Esophagus (tissue), 2 donors: ENCODE data around the gene FGF23. TPM values are rescaled to one million over a fixed set of nuclear protein-coding genes. Genes with fewer than 3 reads are reported as not detected.
A peak's percentile ranks its signal among the peaks of the same experiment; 100 is the strongest.

Experiments used
- H3K27ac ChIP-seq, 2 donors: one replicate each; pipeline ENCODE4 v1.5.1; 2013; ENCODE audit warnings: low read depth in 2 of 2, mild to moderate bottlenecking in 2 of 2, inconsistent platforms in 1 of 2, low read length in 1 of 2, moderate library complexity in 1 of 2
- H3K27me3 ChIP-seq, 2 donors: one replicate each; pipeline ENCODE4 v1.6.1; 2013; ENCODE audit warnings: low read length in 2 of 2, control low read depth in 1 of 2, mild to moderate bottlenecking in 1 of 2; ENCODE audit not compliant: insufficient read depth in 2 of 2, control insufficient read depth in 1 of 2
- H3K36me3 ChIP-seq, 2 donors: one replicate each; pipeline ENCODE4 v1.6.1; 2013; ENCODE audit warnings: low read length in 1 of 2; ENCODE audit not compliant: control insufficient read depth in 2 of 2, insufficient read depth in 2 of 2
- H3K4me1 ChIP-seq, 2 donors: one replicate each; pipeline ENCODE4 v1.6.1; 2013; ENCODE audit warnings: low read length in 1 of 2; ENCODE audit not compliant: control insufficient read depth in 2 of 2, insufficient read depth in 2 of 2
- H3K4me3 ChIP-seq, 2 donors: one replicate each; pipeline ENCODE4 v1.5.1; 2013; ENCODE audit warnings: low read length in 2 of 2, mild to moderate bottlenecking in 2 of 2, low read depth in 1 of 2, moderate library complexity in 1 of 2
- H3K9me3 ChIP-seq, 2 donors: one replicate each; pipeline ENCODE4 v1.6.1; 2013; ENCODE audit warnings: mild to moderate bottlenecking in 2 of 2, low read depth in 1 of 2, low read length in 1 of 2, moderate library complexity in 1 of 2; ENCODE audit not compliant: control insufficient read depth in 2 of 2, insufficient read depth in 1 of 2
- WGBS, 2 donors: extraction: QIAGEN DNeasy Blood & Tissue Kit; methylation state at CpG; one replicate each; pipeline ENCODE4 v1.1.7; 2013; 5-methylcytosine and 5-hydroxymethylcytosine counted together
- polyA plus RNA-seq, 2 donors: library from polyadenylated mRNA; stranded (reverse); fragments of 200-250 nt; gene quantifications; one replicate each; pipeline ENCODE4 v1.2.3, GENCODE V29; 2013
- donor health status: healthy with polysubstance abuse.
- donor health status: Bipolar disorder and iron deficiency.

FGF23 gene
- polyA plus RNA-seq, 2 donors = not detected

- no peaks in the 10 kb centered on the region for H3K9me3 ChIP-seq
- 89 to 92% methylated on average over 2 of the region's 2 CpGs for WGBS, 2 donors
- no peaks in the 10 kb centered on the region for H3K36me3 ChIP-seq
- H3K4me3 ChIP-seq = no peak overlapping the region
- H3K27me3 ChIP-seq = no peaks in the 10 kb centered on the region
- no peaks in the 10 kb centered on the region for H3K4me1 ChIP-seq
- no peak overlapping the region for H3K27ac ChIP-seq
Observed at GRCh38 chr12:4366090-4366489, 13.4 kb downstream of the FGF23 start.

GRCh38 chr12:4356041-4356327, 23.5 kb downstream of the FGF23 start:
- H3K27me3 ChIP-seq = no peaks in the 10 kb centered on the region
- no peak overlapping the region for H3K4me3 ChIP-seq
- no peak overlapping the region for H3K27ac ChIP-seq
- H3K9me3 ChIP-seq = no peaks in the 10 kb centered on the region
- peaks cover 0 to 3% of the 10 kb centered on the region in 2 donors for H3K4me1 ChIP-seq
- H3K36me3 ChIP-seq = peaks cover 0 to 4% of the 10 kb centered on the region in 2 donors

GRCh38 chr12:4355156-4356040, 24.1 kb downstream of the FGF23 start:
- peaks cover 0 to 4% of the 10 kb centered on the region in 2 donors for H3K36me3 ChIP-seq
- no peak overlapping the region for H3K4me3 ChIP-seq
- H3K9me3 ChIP-seq = no peaks in the 10 kb centered on the region
- H3K4me1 ChIP-seq = peaks cover 0 to 3% of the 10 kb centered on the region in 2 donors
- no peak overlapping the region for H3K27ac ChIP-seq
- 84 to 87% methylated on average over 3 of the region's 3 CpGs for WGBS, 2 donors
- H3K27me3 ChIP-seq = no peaks in the 10 kb centered on the region

- Histone ChIP-seq H3K27ac (no peak overlapping the region), H3K36me3 (peaks cover 0 to 4% of the 10 kb centered on the region in 2 donors), H3K4me1 (peaks cover 0 to 3% of the 10 kb centered on the region in 2 donors), H3K27me3 (no peaks in the 10 kb centered on the region), H3K4me3 (no peak overlapping the region), H3K9me3 (no peaks in the 10 kb centered on the region)
- WGBS, 2 donors = 44 to 56% methylated on average over 4 of the region's 4 CpGs
Observed at GRCh38 chr12:4353785-4354208, 25.7 kb downstream of the FGF23 start.

- H3K4me3 ChIP-seq = no peak overlapping the region
- no peaks in the 10 kb centered on the region for H3K27me3 ChIP-seq
- H3K36me3 ChIP-seq = peaks cover 0 to 2% of the 10 kb centered on the region in 2 donors
- no peak overlapping the region for H3K27ac ChIP-seq
- H3K4me1 ChIP-seq = no peaks in the 10 kb centered on the region
- H3K9me3 ChIP-seq = no peaks in the 10 kb centered on the region
Observed at GRCh38 chr12:4346931-4347330, 32.6 kb downstream of the FGF23 start.

GRCh38 chr12:4331842-4332241, 47.7 kb downstream of the FGF23 start:
- H3K4me3 ChIP-seq = no peak overlapping the region
- H3K4me1 ChIP-seq = no peaks in the 10 kb centered on the region
- peaks cover 0 to 2% of the 10 kb centered on the region in 2 donors for H3K36me3 ChIP-seq
- no peaks in the 10 kb centered on the region for H3K9me3 ChIP-seq
- H3K27ac ChIP-seq = no peak overlapping the region
- 52 to 54% methylated on average over 4 of the region's 4 CpGs for WGBS, 2 donors
- H3K27me3 ChIP-seq = no peaks in the 10 kb centered on the region

- no peaks in the 10 kb centered on the region for H3K9me3 ChIP-seq
- H3K27ac ChIP-seq = no peak overlapping the region
- H3K36me3 ChIP-seq = peaks cover 0 to 2% of the 10 kb centered on the region in 2 donors
- no peaks in the 10 kb centered on the region for H3K27me3 ChIP-seq
- WGBS, 2 donors = 76 to 82% methylated on average over 1 of the region's 1 CpG
- no peak overlapping the region for H3K4me3 ChIP-seq
- no peaks in the 10 kb centered on the region for H3K4me1 ChIP-seq
Observed at GRCh38 chr12:4331221-4331620, 48.3 kb downstream of the FGF23 start.

GRCh38 chr12:4330203-4330602, 49.3 kb downstream of the FGF23 start:
- 95 to 97% methylated on average over 3 of the region's 3 CpGs for WGBS, 2 donors

GRCh38 chr12:4327293-4327692, 52.2 kb downstream of the FGF23 start:
- H3K4me3 ChIP-seq = no peak overlapping the region
- H3K4me1 ChIP-seq = no peaks in the 10 kb centered on the region
- WGBS, 2 donors = 97 to 100% methylated on average over 2 of the region's 2 CpGs
- peak overlapping the region in 1 of 2 donors; percentile 3 for H3K27ac ChIP-seq
- peaks cover 0 to 2% of the 10 kb centered on the region in 2 donors for H3K36me3 ChIP-seq
- H3K9me3 ChIP-seq = no peaks in the 10 kb centered on the region
- H3K27me3 ChIP-seq = no peaks in the 10 kb centered on the region

More at GRCh38 chr12:4330203-4330602, 49.3 kb downstream of the FGF23 start:
- Histone ChIP-seq H3K27me3 (no peaks in the 10 kb centered on the region), H3K4me3 (no peak overlapping the region), H3K36me3 (peaks cover 0 to 2% of the 10 kb centered on the region in 2 donors), H3K4me1 (no peaks in the 10 kb centered on the region), H3K9me3 (no peaks in the 10 kb centered on the region), H3K27ac (no peak overlapping the region)

- Histone ChIP-seq H3K27me3 (no peaks in the 10 kb centered on the region), H3K9me3 (no peaks in the 10 kb centered on the region), H3K4me3 (no peak overlapping the region), H3K4me1 (peaks cover 0 to 3% of the 10 kb centered on the region in 2 donors), H3K36me3 (peaks cover 0 to 2% of the 10 kb centered on the region in 2 donors), H3K27ac (no peak overlapping the region)
- WGBS, 2 donors = 66 to 80% methylated on average over 3 of the region's 3 CpGs
Observed at GRCh38 chr12:4325966-4326365, 53.5 kb downstream of the FGF23 start.
